Urinary bladder (tissue), 4 donors: Measurements from ENCODE around the gene NOC2L. TPM values are rescaled to one million over a fixed set of nuclear protein-coding genes. Genes with fewer than 3 reads are reported as not detected.

Experiments
- DNase-seq: peaks from one replicate; pipeline ENCODE4 v3.0.0-alpha.2; 2015; ENCODE audit errors: extremely low spot score
- H3K27ac ChIP-seq: one replicate; pipeline ENCODE4 v1.5.1; 2013; ENCODE audit warnings: low read depth, mild to moderate bottlenecking, moderate library complexity
- H3K36me3 ChIP-seq: one replicate; pipeline ENCODE4 v1.6.1; 2013; ENCODE audit warnings: mild to moderate bottlenecking, moderate library complexity; ENCODE audit not compliant: insufficient read depth
- H3K4me1 ChIP-seq: one replicate; pipeline ENCODE4 v1.6.1; 2013; ENCODE audit warnings: mild to moderate bottlenecking, moderate library complexity; ENCODE audit not compliant: insufficient read depth
- H3K4me3 ChIP-seq: one replicate; pipeline ENCODE4 v1.5.1; 2013; ENCODE audit warnings: low read depth, low read length
- WGBS: extraction: QIAGEN DNeasy Blood & Tissue Kit; methylation state at CpG from one replicate; pipeline ENCODE4 v1.1.7; 2013; 5-methylcytosine and 5-hydroxymethylcytosine counted together
- polyA plus RNA-seq: library from polyadenylated mRNA; stranded (reverse); fragments of 200-250 nt; gene quantifications from one replicate; pipeline ENCODE4 v1.2.3, GENCODE V29; 2013
- total RNA-seq: library from RNA; depleted of rRNA; stranded (reverse); fragments of >200 nt; gene quantifications from one replicate; pipeline ENCODE4 v1.2.3, GENCODE V29; 2014
- donor health status: healthy with polysubstance abuse.
- donor health status: healthy.

The NOC2L gene
- total and polyA plus RNA-seq, 2 donors = 27.1 to 59.5 TPM

GRCh38 chr1:974293-974640, 15.2 kb upstream of the NOC2L start:
- Histone ChIP-seq H3K4me1 (no peaks in the 10 kb centered on the region), H3K36me3 (no peaks in the 10 kb centered on the region), H3K4me3 (no peak overlapping the region), H3K27ac (no peak overlapping the region)
- 90% methylated on average over 11 of the region's 11 CpGs for WGBS
- DNase-seq = no peak

- 80% methylated on average over 27 of the region's 28 CpGs for WGBS
- Histone ChIP-seq H3K4me1 (no peaks in the 10 kb centered on the region), H3K36me3 (no peaks in the 10 kb centered on the region), H3K4me3 (no peak overlapping the region), H3K27ac (no peak overlapping the region)
- DNase-seq = no peak
Observed at GRCh38 chr1:973459-974292, 14.6 kb upstream of the NOC2L start.

GRCh38 chr1:972726-973458, 13.8 kb upstream of the NOC2L start:
- H3K4me3 ChIP-seq = no peak overlapping the region
- DNase-seq = no peak
- H3K4me1 ChIP-seq = no peaks in the 10 kb centered on the region
- WGBS = 80% methylated on average over 28 of the region's 28 CpGs
- H3K36me3 ChIP-seq = no peaks in the 10 kb centered on the region
- H3K27ac ChIP-seq = no peak overlapping the region

- no peak for DNase-seq
- H3K36me3 ChIP-seq = no peaks in the 10 kb centered on the region
- no peaks in the 10 kb centered on the region for H3K4me1 ChIP-seq
- no peak overlapping the region for H3K4me3 ChIP-seq
- peak overlapping the region; percentile 63 for H3K27ac ChIP-seq
- WGBS = 80% methylated on average over 34 of the region's 34 CpGs
Observed at GRCh38 chr1:971751-972506, 12.9 kb upstream of the NOC2L start.

GRCh38 chr1:970973-971730, 12.1 kb upstream of the NOC2L start:
- WGBS = 36% methylated on average over 42 of the region's 42 CpGs

GRCh38 chr1:970242-970972, 11.4 kb upstream of the NOC2L start:
- H3K4me3 ChIP-seq = no peak overlapping the region
- H3K4me1 ChIP-seq = no peaks in the 10 kb centered on the region
- WGBS = 18% methylated on average over 33 of the region's 33 CpGs
- DNase-seq = no peak
- H3K27ac ChIP-seq = no peak overlapping the region
- no peaks in the 10 kb centered on the region for H3K36me3 ChIP-seq

More at GRCh38 chr1:970973-971730, 12.1 kb upstream of the NOC2L start:
- Histone ChIP-seq H3K4me3 (no peak overlapping the region), H3K27ac (peak overlapping the region; percentile 63), H3K4me1 (no peaks in the 10 kb centered on the region), H3K36me3 (no peaks in the 10 kb centered on the region)
- DNase-seq = no peak

GRCh38 chr1:969260-969855, 10.3 kb upstream of the NOC2L start:
- 86% methylated on average over 15 of the region's 15 CpGs for WGBS

GRCh38 chr1:967466-968343, 8.6 kb upstream of the NOC2L start:
- no peaks in the 10 kb centered on the region for H3K4me1 ChIP-seq
- H3K36me3 ChIP-seq = peaks cover 4% of the 10 kb centered on the region
- H3K4me3 ChIP-seq = peak overlapping the region; percentile 57
- H3K27ac ChIP-seq = peak overlapping the region; percentile 26
- no peak for DNase-seq
- WGBS = 70% methylated on average over 23 of the region's 23 CpGs

More at GRCh38 chr1:969260-969855, 10.3 kb upstream of the NOC2L start:
- Histone ChIP-seq H3K27ac (no peak overlapping the region), H3K4me3 (no peak overlapping the region), H3K4me1 (no peaks in the 10 kb centered on the region), H3K36me3 (no peaks in the 10 kb centered on the region)
- DNase-seq = no peak

- Histone ChIP-seq H3K4me3 (peak overlapping the region; percentile 57), H3K36me3 (peaks cover 6% of the 10 kb centered on the region), H3K4me1 (no peaks in the 10 kb centered on the region), H3K27ac (peak overlapping the region; percentile 65)
- peak; percentile 20 for DNase-seq
- WGBS = under 1% methylated on average over 60 of the region's 60 CpGs
Observed at GRCh38 chr1:966704-967300, 7.7 kb upstream of the NOC2L start.

GRCh38 chr1:966135-966703, 7.2 kb upstream of the NOC2L start, which contains the start of gene PLEKHN1:
Gene PLEKHN1, plus strand, starts transcription at chr1:966482. Its CDS starts 50 bp downstream, at chr1:966532.
- no peak for DNase-seq
- H3K4me3 ChIP-seq = peak within 1 kb of the TSS; percentile 57
- H3K4me1 ChIP-seq = no peaks in the 10 kb centered on the region
- 13% methylated on average over 31 of the region's 31 CpGs for WGBS
- H3K27ac ChIP-seq = peak within 1 kb of the TSS; percentile 65
- H3K36me3 ChIP-seq = peaks cover 6% of the 10 kb centered on the region

GRCh38 chr1:965526-966134, 6.6 kb upstream of the NOC2L start:
- Histone ChIP-seq H3K27ac (peak overlapping the region; percentile 65), H3K4me1 (peaks cover 3% of the 10 kb centered on the region), H3K36me3 (peaks cover 6% of the 10 kb centered on the region), H3K4me3 (no peak overlapping the region)
- DNase-seq = no peak
- 83% methylated on average over 26 of the region's 26 CpGs for WGBS
